Effector memory CD4-positive, alpha-beta T cell (primary cell): Measurements from ENCODE around the gene PTPRN.

Experiments
- DNase-seq, 3 donors: peaks; one replicate each; pipeline ENCODE4 v3.0.0-alpha.2; 2020
- H3K27ac ChIP-seq: 2 replicates; pipeline ENCODE4 v1.7.0; 2013; ENCODE audit warnings: mild to moderate bottlenecking, low read length, moderate library complexity; ENCODE audit not compliant: insufficient read depth, poor library complexity, severe bottlenecking
- H3K27me3 ChIP-seq: replicated peaks from 2 replicates; pipeline ENCODE4 v1.7.0; 2013; ENCODE audit warnings: mild to moderate bottlenecking, low read length; ENCODE audit not compliant: insufficient read depth, control insufficient read depth, poor library complexity, severe bottlenecking
- H3K36me3 ChIP-seq: 2 replicates; pipeline ENCODE4 v1.7.0; 2013; ENCODE audit warnings: mild to moderate bottlenecking, low read length, moderate library complexity; ENCODE audit not compliant: control insufficient read depth, insufficient read depth
- H3K4me1 ChIP-seq: 2 replicates; pipeline ENCODE4 v1.7.0; 2013; ENCODE audit warnings: low read length, mild to moderate bottlenecking; ENCODE audit not compliant: control insufficient read depth, insufficient read depth, poor library complexity, severe bottlenecking
- H3K4me3 ChIP-seq: 2 replicates; pipeline ENCODE4 v1.7.0; 2013; ENCODE audit warnings: low read length, low read depth, mild to moderate bottlenecking; ENCODE audit not compliant: insufficient read depth, poor library complexity, severe bottlenecking
- H3K9me3 ChIP-seq: 2 replicates; pipeline ENCODE4 v1.7.0; 2013; ENCODE audit warnings: mild to moderate bottlenecking, low read length, moderate library complexity; ENCODE audit not compliant: control insufficient read depth

Gene PTPRN

DNA sequence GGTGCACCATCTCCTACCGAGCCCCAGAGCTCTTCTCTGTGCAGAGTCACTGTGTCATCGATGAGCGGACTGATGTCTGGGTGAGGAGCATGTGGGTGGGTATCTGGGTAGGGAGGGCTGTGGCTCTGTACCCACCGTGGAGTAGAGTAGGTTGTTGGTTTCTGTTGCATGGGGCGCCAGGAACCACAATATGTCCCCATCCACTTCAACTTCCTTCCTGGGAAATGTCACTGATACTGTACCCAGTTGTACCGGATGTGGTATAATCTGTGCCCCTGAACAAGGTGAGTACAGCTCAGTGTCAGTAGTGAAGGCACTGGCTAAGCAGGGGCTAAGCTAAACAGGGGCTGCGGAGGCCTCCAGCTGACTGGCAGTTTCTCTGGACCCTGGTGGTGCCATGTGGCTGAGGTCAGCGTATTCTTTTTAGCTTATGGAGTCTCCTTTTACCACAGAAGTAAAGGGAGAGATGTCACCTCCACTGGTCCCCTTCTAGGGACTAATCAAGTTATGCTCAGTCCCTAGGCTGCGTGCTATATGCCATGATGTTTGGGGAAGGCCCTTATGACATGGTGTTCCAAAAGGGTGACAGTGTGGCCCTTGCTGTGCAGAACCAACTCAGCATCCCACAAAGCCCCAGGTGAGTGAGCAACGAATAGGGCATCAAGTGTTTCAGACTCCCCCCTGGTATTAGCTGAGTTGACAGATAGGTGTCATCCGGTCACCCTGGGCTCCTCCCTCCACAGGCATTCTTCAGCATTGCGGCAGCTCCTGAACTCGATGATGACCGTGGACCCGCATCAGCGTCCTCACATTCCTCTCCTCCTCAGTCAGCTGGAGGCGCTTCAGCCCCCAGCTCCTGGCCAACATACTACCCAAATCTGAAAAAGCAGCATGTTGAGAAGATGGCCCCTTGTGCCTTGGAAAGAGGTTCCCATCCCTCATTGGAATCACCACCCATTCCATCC, 61.2 kb downstream of the PTPRN start:
- no peaks in the 10 kb centered on the region for H3K9me3 ChIP-seq
- H3K4me3 ChIP-seq: peak overlapping the region; percentile 37
- H3K36me3 ChIP-seq: peaks cover 12% of the 10 kb centered on the region
- H3K27ac ChIP-seq: peak overlapping the region; percentile 69
- H3K4me1 ChIP-seq: peaks cover 75% of the 10 kb centered on the region
- H3K27me3 ChIP-seq: no peaks in the 10 kb centered on the region
- peak; percentile 51 to 63 (median 59) for DNase-seq

DNA sequence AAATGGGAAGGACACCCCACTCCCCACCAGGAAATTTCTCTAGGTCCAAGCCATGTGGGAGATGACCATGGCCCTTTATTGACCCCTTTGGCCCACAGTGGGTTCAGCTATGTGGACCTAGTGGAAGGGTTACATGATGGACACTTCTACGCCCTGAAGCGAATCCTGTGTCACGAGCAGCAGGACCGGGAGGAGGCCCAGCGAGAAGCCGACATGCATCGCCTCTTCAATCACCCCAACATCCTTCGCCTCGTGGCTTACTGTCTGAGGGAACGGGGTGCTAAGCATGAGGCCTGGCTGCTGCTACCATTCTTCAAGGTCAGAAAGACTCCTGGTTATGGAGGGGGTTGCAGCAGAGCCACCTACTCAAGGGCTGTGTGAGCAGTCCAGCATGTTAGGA, 62.6 kb downstream of the PTPRN start:
- H3K27ac ChIP-seq: peak overlapping the region; percentile 95
- H3K4me1 ChIP-seq: peaks cover 64% of the 10 kb centered on the region
- peaks cover 12% of the 10 kb centered on the region for H3K36me3 ChIP-seq
- no peaks in the 10 kb centered on the region for H3K27me3 ChIP-seq
- H3K4me3 ChIP-seq: no peak overlapping the region
- no peaks in the 10 kb centered on the region for H3K9me3 ChIP-seq
- no peak for DNase-seq

DNA sequence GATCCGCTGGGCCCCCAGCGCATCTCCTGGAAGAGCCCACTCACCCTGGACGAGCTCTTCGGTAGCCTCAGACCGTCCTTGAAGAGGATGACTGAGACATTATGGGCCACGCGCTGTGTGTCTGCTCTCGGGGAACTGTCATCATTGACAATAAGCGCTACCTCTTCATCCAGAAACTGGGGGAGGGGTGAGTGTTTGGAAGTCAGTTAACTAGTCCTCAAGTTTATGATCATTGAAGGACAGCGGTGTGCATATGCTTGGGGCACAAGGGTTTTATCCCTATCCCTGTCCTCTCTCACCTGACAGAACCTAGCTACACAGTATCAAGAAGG, 63.3 kb downstream of the PTPRN start:
- H3K9me3 ChIP-seq: no peaks in the 10 kb centered on the region
- DNase-seq: no peak
- peaks cover 58% of the 10 kb centered on the region for H3K4me1 ChIP-seq
- H3K27me3 ChIP-seq: no peaks in the 10 kb centered on the region
- peak overlapping the region; percentile 95 for H3K27ac ChIP-seq
- H3K4me3 ChIP-seq: peak overlapping the region; percentile 93
- H3K36me3 ChIP-seq: peaks cover 12% of the 10 kb centered on the region

DNA sequence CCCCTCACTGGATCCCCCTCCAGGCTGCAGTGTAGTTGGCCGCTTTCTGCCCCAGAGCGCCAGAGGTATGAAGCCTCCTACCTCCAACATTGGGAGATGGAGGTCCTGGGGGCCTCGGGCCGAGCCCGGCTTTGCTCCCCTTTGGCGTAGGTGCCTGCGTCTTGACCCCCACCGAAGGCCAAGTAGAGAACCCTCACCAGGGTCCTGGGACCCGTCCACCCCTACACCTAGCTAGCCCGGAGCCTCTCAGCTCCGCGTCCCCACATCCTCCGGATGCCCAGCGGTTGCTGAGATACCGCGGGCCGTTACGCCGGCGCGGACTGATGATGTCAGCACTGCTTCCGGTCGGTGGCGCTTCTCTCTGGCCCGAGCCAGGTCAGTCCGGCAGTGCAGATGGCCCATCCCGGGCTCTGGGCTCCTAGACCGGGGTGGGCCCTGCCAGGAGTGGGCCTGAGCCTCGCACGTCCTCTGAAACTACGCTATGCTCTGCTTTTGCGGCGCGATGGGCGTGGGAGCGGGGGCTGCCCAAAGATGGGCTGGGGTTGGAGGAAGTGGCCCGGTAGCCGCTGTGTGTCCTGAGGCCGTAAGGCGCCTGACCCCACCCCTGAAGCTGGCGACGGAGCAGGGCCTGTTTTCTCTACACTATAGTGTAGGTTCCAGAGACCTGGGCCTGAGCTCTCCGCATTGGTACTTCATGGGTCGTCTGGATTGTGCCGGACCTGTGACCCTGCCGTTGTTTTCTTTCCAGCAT, 63.9 kb downstream of the PTPRN start, which contains the start of the genes GLB1L and STK16:
TSS of gene GLB1L (minus strand) at position 297 of the 751 bp plus-strand sequence. CDS start 1,871 bp downstream, outside the sequence.
TSS of gene STK16 (plus strand) at position 332 of the 751 bp plus-strand sequence. CDS start 521 bp downstream, outside the sequence.
- H3K36me3 ChIP-seq: peaks cover 7% of the 10 kb centered on the region
- H3K27ac ChIP-seq: peak within 1 kb of the TSS; percentile 95
- peak; percentile 70 to 80 (median 78) for DNase-seq
- no peaks in the 10 kb centered on the region for H3K9me3 ChIP-seq
- H3K4me3 ChIP-seq: peak within 1 kb of the TSS; percentile 93
- H3K4me1 ChIP-seq: peaks cover 54% of the 10 kb centered on the region
- H3K27me3 ChIP-seq: no peaks in the 10 kb centered on the region

DNA sequence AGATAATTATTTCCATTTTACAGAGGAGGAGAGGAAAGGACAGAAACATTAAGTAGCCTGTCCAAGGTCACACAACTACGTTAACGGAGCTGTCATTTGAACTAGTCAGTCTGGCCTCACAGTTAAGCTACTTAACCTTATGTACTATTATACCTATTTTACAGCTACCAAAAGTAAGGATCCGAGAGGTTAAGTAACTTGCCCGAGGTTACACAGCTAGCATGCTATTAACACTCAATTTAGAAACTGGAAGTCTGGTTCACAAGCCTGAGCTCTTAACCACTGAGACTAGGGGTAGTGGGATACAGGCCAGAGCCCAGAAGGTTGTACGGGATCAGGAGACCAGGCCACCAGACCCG, 64.4 kb downstream of the PTPRN start:
- Histone ChIP-seq H3K4me1 (peaks cover 49% of the 10 kb centered on the region), H3K36me3 (peaks cover under 1% of the 10 kb centered on the region), H3K27me3 (no peaks in the 10 kb centered on the region), H3K9me3 (no peaks in the 10 kb centered on the region), H3K27ac (peak overlapping the region; percentile 95), H3K4me3 (peak overlapping the region; percentile 93)
- DNase-seq: no peak

DNA sequence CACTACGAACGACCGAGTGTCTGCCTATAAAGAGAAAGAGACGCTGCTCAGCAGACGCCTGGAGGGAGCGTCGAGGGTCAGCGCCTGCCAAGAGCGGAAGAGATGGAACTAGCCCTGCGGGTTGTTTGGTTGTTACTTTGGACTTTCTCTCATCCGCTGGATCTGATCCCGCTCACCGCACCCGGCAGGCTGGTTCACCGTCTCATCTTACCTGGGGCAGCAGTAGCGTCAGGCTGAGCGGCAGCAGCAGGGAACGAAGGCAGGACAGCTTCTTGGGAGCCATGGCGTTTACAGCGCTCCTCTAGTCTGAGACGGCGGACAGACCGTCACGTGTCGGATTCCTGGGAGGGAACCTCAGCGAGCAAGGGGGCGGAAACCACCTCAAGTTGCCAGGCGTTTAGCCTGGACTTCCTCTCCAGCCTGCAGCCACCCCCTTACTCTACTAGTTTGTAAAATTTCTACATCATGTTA, 65.9 kb downstream of the PTPRN start:
- Histone ChIP-seq H3K36me3 (peaks cover 5% of the 10 kb centered on the region), H3K27ac (no peak overlapping the region), H3K4me1 (peaks cover 37% of the 10 kb centered on the region), H3K9me3 (no peaks in the 10 kb centered on the region), H3K27me3 (no peaks in the 10 kb centered on the region), H3K4me3 (no peak overlapping the region)
- no peak for DNase-seq
